ENCODE measurements around the gene ATF2.
"Not testable (repeated sequence)": the region's sequence is repeated elsewhere in the genome, so short reads cannot be mapped to it uniquely, and the experiment has no call there.

Gene ATF2

GRCh38 chr2:175097297-175097696 lies 70.7 kb downstream of the ATF2 start:
- DNase-seq (ENCODE audit: low read depth in 2 of 2) = no peak

GRCh38 chr2:175084117-175084516 lies 83.9 kb downstream of the ATF2 start:
- not testable (repeated sequence) for DNase-seq (ENCODE audit: low read depth in 2 of 2)

- DNase-seq (ENCODE audit: low read depth in 2 of 2) = no peak
These were observed 87.5 kb downstream of the ATF2 start for GRCh38 chr2:175080479-175080878.

GRCh38 chr2:175076272-175076671 lies 91.7 kb downstream of the ATF2 start:
- no peak for DNase-seq (ENCODE audit: low read depth in 2 of 2)

GRCh38 chr2:175074478-175074877 lies 93.5 kb downstream of the ATF2 start:
- no peak for DNase-seq (ENCODE audit: low read depth in 2 of 2)

GRCh38 chr2:175068534-175068933 lies 99.5 kb downstream of the ATF2 start:
- DNase-seq (ENCODE audit: low read depth in 2 of 2) = no peak

- DNase-seq (ENCODE audit: low read depth in 2 of 2) = no peak
These were observed 101.6 kb downstream of the ATF2 start for GRCh38 chr2:175066411-175066810.

GRCh38 chr2:175064797-175065196 lies 103.2 kb downstream of the ATF2 start:
- no peak for DNase-seq (ENCODE audit: low read depth in 2 of 2)

GRCh38 chr2:175063741-175064140 lies 104.3 kb downstream of the ATF2 start:
- no peak for DNase-seq (ENCODE audit: low read depth in 2 of 2)

- DNase-seq (ENCODE audit: low read depth in 2 of 2) = no peak
These were observed 105.0 kb downstream of the ATF2 start for GRCh38 chr2:175062787-175063585.

GRCh38 chr2:175057078-175057685 lies 110.8 kb downstream of the ATF2 start:
- no peak for DNase-seq (ENCODE audit: low read depth in 2 of 2)

- no peak for DNase-seq (ENCODE audit: low read depth in 2 of 2)
These were observed 112.0 kb downstream of the ATF2 start for GRCh38 chr2:175055993-175056392.

- no peak for DNase-seq (ENCODE audit: low read depth in 2 of 2)
These were observed 113.7 kb downstream of the ATF2 start for GRCh38 chr2:175054340-175054739.

- DNase-seq (ENCODE audit: low read depth in 2 of 2) = no peak
These were observed 118.3 kb downstream of the ATF2 start for GRCh38 chr2:175049661-175050060.

- DNase-seq (ENCODE audit: low read depth in 2 of 2) = no peak
These were observed 119.7 kb downstream of the ATF2 start for GRCh38 chr2:175048275-175048674.

GRCh38 chr2:175039490-175039889 lies 128.5 kb downstream of the ATF2 start:
- no peak for DNase-seq (ENCODE audit: low read depth in 2 of 2)

- no peak for DNase-seq (ENCODE audit: low read depth in 2 of 2)
These were observed 129.0 kb downstream of the ATF2 start for GRCh38 chr2:175039031-175039430.

GRCh38 chr2:175037941-175038340 lies 130.1 kb downstream of the ATF2 start:
- no peak for DNase-seq (ENCODE audit: low read depth in 2 of 2)

GRCh38 chr2:175036582-175037018 lies 131.4 kb downstream of the ATF2 start:
- DNase-seq (ENCODE audit: low read depth in 2 of 2) = no peak

- no peak for DNase-seq (ENCODE audit: low read depth in 2 of 2)
These were observed 132.2 kb downstream of the ATF2 start for GRCh38 chr2:175035806-175036205.

GRCh38 chr2:175034716-175035115 lies 133.3 kb downstream of the ATF2 start:
- DNase-seq (ENCODE audit: low read depth in 2 of 2) = no peak

GRCh38 chr2:175030380-175031271 lies 137.4 kb downstream of the ATF2 start:
- DNase-seq (ENCODE audit: low read depth in 2 of 2) = no peak

Measured in stimulated activated CD8-positive, alpha-beta memory T cell treated with anti-CD3 and anti-CD28 coated beads, Interleukin-2, amount 100 ng/mL, for 1 hour (primary cell).